ENCODE data around the gene GRK5.

DNA sequence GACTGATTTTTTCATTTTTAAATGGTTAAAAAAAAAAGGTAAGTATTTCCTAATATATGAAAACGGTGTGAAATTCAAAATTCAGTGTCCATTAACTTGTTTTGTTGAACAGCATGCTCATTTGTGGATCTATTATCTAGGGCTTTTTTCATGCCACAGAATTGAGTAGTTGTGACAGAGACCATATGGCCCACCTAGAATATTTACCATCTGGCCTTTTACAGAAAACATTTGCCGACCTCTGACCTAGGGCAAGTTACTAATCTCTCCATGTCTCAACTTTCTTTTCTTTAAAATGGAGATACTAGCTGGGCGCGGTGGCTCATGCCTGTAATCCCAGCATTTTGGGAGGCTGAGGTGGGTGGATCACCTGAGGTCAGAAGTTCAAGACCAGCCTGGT is 41.3 kb downstream of the GRK5 start:
- TF ChIP-seq FOXA1 (IDR thresholded peaks at IDR 0.05) = no peak
- no peak for TF ChIP-seq TARDBP (IDR thresholded peaks at IDR 0.05)
- TF ChIP-seq ARNT (IDR thresholded peaks at IDR 0.05) = no peak
- TF ChIP-seq NFRKB (IDR thresholded peaks at IDR 0.05) = no peak
- TF ChIP-seq, protein P1, sequence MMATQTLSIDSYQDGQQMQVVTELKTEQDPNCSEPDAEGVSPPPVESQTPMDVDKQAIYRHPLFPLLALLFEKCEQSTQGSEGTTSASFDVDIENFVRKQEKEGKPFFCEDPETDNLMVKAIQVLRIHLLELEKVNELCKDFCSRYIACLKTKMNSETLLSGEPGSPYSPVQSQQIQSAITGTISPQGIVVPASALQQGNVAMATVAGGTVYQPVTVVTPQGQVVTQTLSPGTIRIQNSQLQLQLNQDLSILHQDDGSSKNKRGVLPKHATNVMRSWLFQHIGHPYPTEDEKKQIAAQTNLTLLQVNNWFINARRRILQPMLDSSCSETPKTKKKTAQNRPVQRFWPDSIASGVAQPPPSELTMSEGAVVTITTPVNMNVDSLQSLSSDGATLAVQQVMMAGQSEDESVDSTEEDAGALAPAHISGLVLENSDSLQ (IDR thresholded peaks at IDR 0.05) = no peak
- no peak for TF ChIP-seq FOXM1 (IDR thresholded peaks at IDR 0.05; ENCODE audit: borderline replicate concordance)
- TF ChIP-seq HDGF (IDR thresholded peaks at IDR 0.05; ENCODE audit: borderline replicate concordance) = no peak
- no peak for TF ChIP-seq SP1 (IDR thresholded peaks at IDR 0.05)
- TF ChIP-seq FOXK2 (IDR thresholded peaks at IDR 0.05) = no peak
- no peak for TF ChIP-seq ELF4 (IDR thresholded peaks at IDR 0.05)
- TF ChIP-seq SUZ12 (IDR thresholded peaks at IDR 0.05) = no peak
- no peak for TF ChIP-seq ZNF384 (IDR thresholded peaks at IDR 0.05)
- no peak for TF ChIP-seq L3MBTL2 (conservative IDR thresholded peaks at IDR 0.05)

Measured in HEK293T (cell line).